ENCODE data around the gene ETV3.

The ETV3 gene

DNA sequence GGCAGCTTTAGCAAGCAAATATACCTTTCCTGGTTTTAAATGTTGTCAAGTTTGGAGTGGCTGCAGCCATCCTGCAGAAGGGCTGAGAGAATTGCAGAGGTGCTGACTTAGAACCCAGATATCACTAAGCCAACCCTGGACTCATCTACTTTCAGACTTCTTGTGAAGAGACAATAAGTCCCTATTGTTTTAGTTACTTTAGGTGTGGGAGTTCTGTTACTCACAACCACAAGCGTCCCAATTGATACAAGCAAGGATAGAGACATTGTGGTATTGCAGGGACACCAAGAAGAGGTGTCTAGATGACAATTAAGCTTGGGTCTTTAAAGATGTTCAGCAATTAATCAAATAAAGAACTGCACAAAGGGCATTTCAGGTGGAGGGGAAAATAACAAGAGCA, 8.8 kb upstream of the ETV3 start:
- no peak overlapping the region for H3K27ac ChIP-seq (ENCODE audit: low read depth, low read length)
- no peak overlapping the region for H3K4me2 ChIP-seq (ENCODE audit: low read depth, low read length, poor library complexity, severe bottlenecking)
- H2AFZ ChIP-seq (ENCODE audit: low read depth, low read length, severe bottlenecking): no peak overlapping the region
- H3K27me3 ChIP-seq (ENCODE audit: low read length): no peaks in the 10 kb centered on the region
- H3K9me2 ChIP-seq (replicated peaks; ENCODE audit: insufficient read depth, low read length): no peaks in the 10 kb centered on the region
- no peaks in the 10 kb centered on the region for H4K20me1 ChIP-seq (ENCODE audit: low read depth, low read length)
- no peak overlapping the region for H3K9ac ChIP-seq (ENCODE audit: low read length)
- H3K9me3 ChIP-seq (ENCODE audit: insufficient read depth, low read length): no peaks in the 10 kb centered on the region
- TF ChIP-seq EZH2phosphoT487 (conservative IDR thresholded peaks at IDR 0.05; ENCODE audit: low read length): no peak
- TF ChIP-seq, protein P1, sequence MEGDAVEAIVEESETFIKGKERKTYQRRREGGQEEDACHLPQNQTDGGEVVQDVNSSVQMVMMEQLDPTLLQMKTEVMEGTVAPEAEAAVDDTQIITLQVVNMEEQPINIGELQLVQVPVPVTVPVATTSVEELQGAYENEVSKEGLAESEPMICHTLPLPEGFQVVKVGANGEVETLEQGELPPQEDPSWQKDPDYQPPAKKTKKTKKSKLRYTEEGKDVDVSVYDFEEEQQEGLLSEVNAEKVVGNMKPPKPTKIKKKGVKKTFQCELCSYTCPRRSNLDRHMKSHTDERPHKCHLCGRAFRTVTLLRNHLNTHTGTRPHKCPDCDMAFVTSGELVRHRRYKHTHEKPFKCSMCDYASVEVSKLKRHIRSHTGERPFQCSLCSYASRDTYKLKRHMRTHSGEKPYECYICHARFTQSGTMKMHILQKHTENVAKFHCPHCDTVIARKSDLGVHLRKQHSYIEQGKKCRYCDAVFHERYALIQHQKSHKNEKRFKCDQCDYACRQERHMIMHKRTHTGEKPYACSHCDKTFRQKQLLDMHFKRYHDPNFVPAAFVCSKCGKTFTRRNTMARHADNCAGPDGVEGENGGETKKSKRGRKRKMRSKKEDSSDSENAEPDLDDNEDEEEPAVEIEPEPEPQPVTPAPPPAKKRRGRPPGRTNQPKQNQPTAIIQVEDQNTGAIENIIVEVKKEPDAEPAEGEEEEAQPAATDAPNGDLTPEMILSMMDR (IDR thresholded peaks at IDR 0.05; ENCODE audit: insufficient read depth, low read length, poor library complexity, severe bottlenecking): no peak
- no peaks in the 10 kb centered on the region for H3K36me3 ChIP-seq (ENCODE audit: low read length)
- H3K79me2 ChIP-seq (ENCODE audit: insufficient read depth, low read length): no peaks in the 10 kb centered on the region
- no peaks in the 10 kb centered on the region for H3F3A ChIP-seq (ENCODE audit: insufficient read depth)
- no peak overlapping the region for H3K4me3 ChIP-seq (ENCODE audit: insufficient read depth, low read length, poor library complexity, severe bottlenecking)

DNA sequence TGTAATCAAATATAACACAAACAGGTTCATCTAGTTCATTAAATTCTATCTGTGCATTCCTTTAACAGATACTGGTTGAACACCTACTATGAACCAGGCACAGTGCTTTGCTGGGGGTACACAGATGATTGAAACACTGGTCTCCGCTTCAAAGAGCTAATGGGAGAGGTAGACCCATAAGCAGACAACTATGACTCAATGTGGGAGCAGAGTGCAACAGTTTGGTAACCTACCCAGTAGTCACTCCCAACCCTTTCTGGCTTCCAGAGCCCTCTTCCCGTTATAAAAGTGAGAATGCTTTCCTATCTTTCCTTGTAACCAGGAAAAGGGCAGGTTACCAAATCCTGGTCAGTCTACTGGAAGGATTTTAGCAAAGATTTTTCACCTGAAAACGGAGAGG, 8.0 kb upstream of the ETV3 start:
- H3K27me3 ChIP-seq (ENCODE audit: low read length): no peaks in the 10 kb centered on the region
- H3K36me3 ChIP-seq (ENCODE audit: low read length): no peaks in the 10 kb centered on the region
- H3K9ac ChIP-seq (ENCODE audit: low read length): no peak overlapping the region
- no peak overlapping the region for H3K4me3 ChIP-seq (ENCODE audit: insufficient read depth, low read length, poor library complexity, severe bottlenecking)
- no peaks in the 10 kb centered on the region for H3K79me2 ChIP-seq (ENCODE audit: insufficient read depth, low read length)
- H3F3A ChIP-seq (ENCODE audit: insufficient read depth): no peaks in the 10 kb centered on the region
- H3K4me2 ChIP-seq (ENCODE audit: low read depth, low read length, poor library complexity, severe bottlenecking): no peak overlapping the region
- no peak overlapping the region for H3K27ac ChIP-seq (ENCODE audit: low read depth, low read length)
- H3K9me2 ChIP-seq (replicated peaks; ENCODE audit: insufficient read depth, low read length): no peaks in the 10 kb centered on the region
- TF ChIP-seq, protein P1 (IDR thresholded peaks at IDR 0.05; ENCODE audit: insufficient read depth, low read length, poor library complexity, severe bottlenecking): no peak
- no peak for TF ChIP-seq EZH2phosphoT487 (conservative IDR thresholded peaks at IDR 0.05; ENCODE audit: low read length)
- H3K9me3 ChIP-seq (ENCODE audit: insufficient read depth, low read length): no peaks in the 10 kb centered on the region
- no peak overlapping the region for H2AFZ ChIP-seq (ENCODE audit: low read depth, low read length, severe bottlenecking)
- no peaks in the 10 kb centered on the region for H4K20me1 ChIP-seq (ENCODE audit: low read depth, low read length)

- Histone ChIP-seq H3K4me3 (ENCODE audit: insufficient read depth, low read length, poor library complexity, severe bottlenecking) (no peak overlapping the region), H3K27ac (ENCODE audit: low read depth, low read length) (no peak overlapping the region)
These were observed 6.9 kb upstream of the ETV3 start for GRCh38 chr1:157145076-157145475.

More at GRCh38 chr1:157145076-157145475, 6.9 kb upstream of the ETV3 start:
- H3K36me3 ChIP-seq (ENCODE audit: low read length): no peaks in the 10 kb centered on the region
- H2AFZ ChIP-seq (ENCODE audit: low read depth, low read length, severe bottlenecking): no peak overlapping the region
- no peaks in the 10 kb centered on the region for H3K9me2 ChIP-seq (replicated peaks; ENCODE audit: insufficient read depth, low read length)
- H3K9ac ChIP-seq (ENCODE audit: low read length): no peak overlapping the region
- no peaks in the 10 kb centered on the region for H4K20me1 ChIP-seq (ENCODE audit: low read depth, low read length)
- no peaks in the 10 kb centered on the region for H3K9me3 ChIP-seq (ENCODE audit: insufficient read depth, low read length)
- H3F3A ChIP-seq (ENCODE audit: insufficient read depth): 0 out of 2 replicates have a peak, but pooled peaks cover 5% of the 10 kb centered on the region
- no peaks in the 10 kb centered on the region for H3K79me2 ChIP-seq (ENCODE audit: insufficient read depth, low read length)
- TF ChIP-seq, protein P1 (IDR thresholded peaks at IDR 0.05; ENCODE audit: insufficient read depth, low read length, poor library complexity, severe bottlenecking): no peak
- TF ChIP-seq EZH2phosphoT487 (conservative IDR thresholded peaks at IDR 0.05; ENCODE audit: low read length): no peak
- H3K4me2 ChIP-seq (ENCODE audit: low read depth, low read length, poor library complexity, severe bottlenecking): no peak overlapping the region
- H3K27me3 ChIP-seq (ENCODE audit: low read length): no peaks in the 10 kb centered on the region
